Vagina (tissue), 2 donors: Measurements from ENCODE around the gene CFAP46. TPM values are rescaled to one million over a fixed set of nuclear protein-coding genes. Genes with fewer than 3 reads are reported as not detected.

Source experiments
- DNase-seq, 2 donors: peaks; one replicate each; pipeline ENCODE4 v3.0.0-alpha.2; 2017; ENCODE audit errors: extremely low spot score in 2 of 2
- H3K27ac ChIP-seq: fragments of 200-600 bp; sonication (generic); one replicate; pipeline ENCODE4 v1.5.1; 2019
- H3K27me3 ChIP-seq: fragments of 200-600 bp; sonication (generic); one replicate; pipeline ENCODE4 v1.5.1; 2019
- H3K36me3 ChIP-seq, 2 donors: fragments of 200-600 bp; sonication (generic); one replicate each; pipeline ENCODE4 v1.5.1; 2017 to 2019
- H3K4me1 ChIP-seq: fragments of 200-600 bp; sonication (generic); one replicate; pipeline ENCODE4 v1.5.1; 2019
- H3K4me3 ChIP-seq, 2 donors: fragments of 200-600 bp; sonication (generic); 1 replicate in 1 of 2; 2 replicates in 1 of 2; pipeline ENCODE4 v1.5.1; 2016 to 2019
- H3K9me3 ChIP-seq: fragments of 200-600 bp; sonication (generic); one replicate; pipeline ENCODE4 v1.5.1; 2019
- POLR2A ChIP-seq, 2 donors: fragments of 450-650 bp; IDR thresholded peaks; one replicate each; pipeline ENCODE4 v1.6.1; 2017; ENCODE audit warnings: antibody characterized with exemption in 2 of 2, mild to moderate bottlenecking in 2 of 2, moderate library complexity in 2 of 2
- POLR2AphosphoS5 ChIP-seq, 2 donors: sonication (generic); formaldehyde crosslinking; IDR thresholded peaks; one replicate each; pipeline ENCODE4 v1.9.0; 2017; ENCODE audit warnings: antibody characterized with exemption in 2 of 2, mild to moderate bottlenecking in 2 of 2, low read depth in 1 of 2; ENCODE audit not compliant: insufficient read depth in 1 of 2
- intact Hi-C: fragments of 100-400 bp; cut with DNase I; formaldehyde crosslinking; loops from one replicate; pipeline ENCODE4 v1.15.1; 2023
- total RNA-seq: library from RNA; depleted of rRNA; stranded (reverse); fragments of >200 nt; gene quantifications from one replicate; pipeline ENCODE4 v1.2.3, GENCODE V29; 2016
- TF ChIP-seq, protein P1 (sequence below), 3 experiments: fragments of 450-650 bp in 2 of 3; fragments of 200-600 bp in 1 of 3; sonication (generic) in 1 of 3; IDR thresholded peaks; one replicate each; pipeline ENCODE4 v1.5.1; 2017 to 2019; ENCODE audit warnings: antibody characterized with exemption in 3 of 3, mild to moderate bottlenecking in 2 of 3, moderate library complexity in 2 of 3

Gene CFAP46
- total RNA-seq, 1 donor from 2014 or later: not detected

DNA sequence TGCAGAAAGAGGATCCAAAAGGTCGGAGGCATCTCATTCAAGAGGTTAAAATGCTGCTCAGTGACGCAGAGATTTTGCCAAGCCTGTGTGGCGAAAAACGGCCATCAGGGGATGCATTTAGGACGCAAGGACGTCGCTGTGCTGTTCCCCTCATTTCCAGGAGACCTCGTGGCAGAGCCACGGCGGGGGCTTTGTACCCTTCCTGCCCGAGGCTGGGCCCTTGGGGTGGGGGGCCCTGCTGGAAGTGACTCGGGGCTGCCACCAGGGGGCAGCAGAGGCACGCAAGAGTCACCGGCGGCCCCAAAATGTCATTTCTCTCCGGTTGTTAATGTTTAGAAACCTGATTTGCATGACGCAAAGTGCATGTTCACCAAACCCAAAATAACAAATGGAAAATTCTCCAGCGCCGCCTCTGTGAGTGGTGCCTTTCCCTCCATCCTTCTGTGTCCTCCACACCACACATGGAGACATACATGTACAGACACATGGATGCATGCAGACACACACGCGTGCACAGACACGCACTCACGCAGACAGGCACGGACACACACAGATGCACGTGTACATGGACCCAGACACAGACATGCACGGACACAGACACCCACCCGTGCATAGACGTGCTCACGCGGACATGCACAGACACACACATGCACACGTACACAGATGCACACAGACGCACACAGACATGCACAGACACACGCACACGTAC is 105.4 kb downstream of the CFAP46 start:
- no peak overlapping the region for H3K27ac ChIP-seq
- no peaks in the 10 kb centered on the region for H3K4me1 ChIP-seq
- H3K9me3 ChIP-seq: peaks cover 3% of the 10 kb centered on the region
- DNase-seq: peak in 1 of 2 donors; percentile 93
- intact Hi-C loops: no loop called here
- no peaks in the 10 kb centered on the region for H3K27me3 ChIP-seq
- H3K4me3 ChIP-seq: no peak overlapping the region
- TF ChIP-seq POLR2AphosphoS5 (IDR thresholded peaks at IDR 0.05; ENCODE audit: insufficient read depth in 1 of 2, low read depth in 1 of 2): no peak
- TF ChIP-seq, protein P1, sequence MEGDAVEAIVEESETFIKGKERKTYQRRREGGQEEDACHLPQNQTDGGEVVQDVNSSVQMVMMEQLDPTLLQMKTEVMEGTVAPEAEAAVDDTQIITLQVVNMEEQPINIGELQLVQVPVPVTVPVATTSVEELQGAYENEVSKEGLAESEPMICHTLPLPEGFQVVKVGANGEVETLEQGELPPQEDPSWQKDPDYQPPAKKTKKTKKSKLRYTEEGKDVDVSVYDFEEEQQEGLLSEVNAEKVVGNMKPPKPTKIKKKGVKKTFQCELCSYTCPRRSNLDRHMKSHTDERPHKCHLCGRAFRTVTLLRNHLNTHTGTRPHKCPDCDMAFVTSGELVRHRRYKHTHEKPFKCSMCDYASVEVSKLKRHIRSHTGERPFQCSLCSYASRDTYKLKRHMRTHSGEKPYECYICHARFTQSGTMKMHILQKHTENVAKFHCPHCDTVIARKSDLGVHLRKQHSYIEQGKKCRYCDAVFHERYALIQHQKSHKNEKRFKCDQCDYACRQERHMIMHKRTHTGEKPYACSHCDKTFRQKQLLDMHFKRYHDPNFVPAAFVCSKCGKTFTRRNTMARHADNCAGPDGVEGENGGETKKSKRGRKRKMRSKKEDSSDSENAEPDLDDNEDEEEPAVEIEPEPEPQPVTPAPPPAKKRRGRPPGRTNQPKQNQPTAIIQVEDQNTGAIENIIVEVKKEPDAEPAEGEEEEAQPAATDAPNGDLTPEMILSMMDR (IDR thresholded peaks at IDR 0.05): peak; percentile 76 to 96 (median 91)
- no peaks in the 10 kb centered on the region for H3K36me3 ChIP-seq

DNA sequence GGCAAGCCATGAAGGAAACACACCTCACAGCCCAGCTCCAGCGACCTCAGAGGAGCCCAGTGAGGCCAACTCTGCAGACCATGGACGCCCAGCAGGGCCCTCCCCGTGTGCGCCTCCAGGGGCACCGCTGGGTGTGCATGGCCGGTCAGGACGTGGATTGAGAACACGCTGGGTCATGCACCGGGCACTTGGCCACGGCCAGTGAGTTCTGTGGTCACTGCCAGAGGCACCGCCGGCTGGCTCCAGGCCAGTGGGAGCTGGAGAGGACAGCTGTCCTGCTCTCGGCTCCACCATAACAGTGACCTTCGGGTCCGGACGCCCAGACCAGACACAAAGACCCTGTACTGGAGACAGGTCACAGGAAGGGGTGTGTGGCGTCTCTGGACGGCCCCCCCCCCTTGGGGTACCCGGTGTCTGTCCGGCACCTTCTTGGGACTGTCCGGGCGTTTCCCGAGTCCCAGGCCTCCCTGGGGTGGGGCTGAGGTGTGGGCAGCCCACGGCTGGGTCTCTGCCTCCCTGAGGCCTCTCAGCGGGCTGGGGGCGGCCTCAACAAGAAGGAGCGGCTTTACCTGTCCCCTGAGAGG is 106.0 kb downstream of the CFAP46 start:
- H3K9me3 ChIP-seq: no peaks in the 10 kb centered on the region
- H3K27me3 ChIP-seq: no peaks in the 10 kb centered on the region
- no peak overlapping the region for H3K27ac ChIP-seq
- no peaks in the 10 kb centered on the region for H3K36me3 ChIP-seq
- no peak for DNase-seq
- H3K4me3 ChIP-seq: no peak overlapping the region
- intact Hi-C loops: no loop called here
- no peak for TF ChIP-seq POLR2AphosphoS5 (IDR thresholded peaks at IDR 0.05; ENCODE audit: insufficient read depth in 1 of 2, low read depth in 1 of 2)
- TF ChIP-seq POLR2A (IDR thresholded peaks at IDR 0.05): no peak
- TF ChIP-seq, protein P1 (IDR thresholded peaks at IDR 0.05): no peak
- H3K4me1 ChIP-seq: no peaks in the 10 kb centered on the region

DNA sequence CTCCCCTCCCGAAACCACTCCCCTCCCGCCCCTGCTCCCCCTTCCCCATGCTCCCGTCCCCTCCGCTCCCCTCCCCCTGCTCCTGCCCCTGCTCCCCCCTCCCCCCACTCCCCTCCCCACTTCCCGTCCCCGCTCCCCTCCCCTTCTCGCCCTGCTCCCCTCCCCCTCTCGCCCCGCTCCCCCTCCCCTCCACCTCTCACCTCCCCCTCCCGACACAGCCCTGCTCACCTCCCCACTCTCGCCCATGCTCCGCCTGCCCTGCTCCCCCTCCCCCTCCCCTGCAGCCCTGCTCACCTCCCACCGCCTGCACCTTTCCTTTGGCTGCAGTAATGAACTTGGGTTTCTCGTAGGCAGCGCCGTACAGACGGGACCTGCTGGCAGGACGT is 106.5 kb downstream of the CFAP46 start:
- H3K27ac ChIP-seq: no peak overlapping the region
- no peak for DNase-seq
- intact Hi-C loops: no loop called here
- H3K4me3 ChIP-seq: no peak overlapping the region
- H3K9me3 ChIP-seq: no peaks in the 10 kb centered on the region
- no peaks in the 10 kb centered on the region for H3K36me3 ChIP-seq
- H3K4me1 ChIP-seq: no peaks in the 10 kb centered on the region
- no peak for TF ChIP-seq POLR2A (IDR thresholded peaks at IDR 0.05)
- no peaks in the 10 kb centered on the region for H3K27me3 ChIP-seq

DNA sequence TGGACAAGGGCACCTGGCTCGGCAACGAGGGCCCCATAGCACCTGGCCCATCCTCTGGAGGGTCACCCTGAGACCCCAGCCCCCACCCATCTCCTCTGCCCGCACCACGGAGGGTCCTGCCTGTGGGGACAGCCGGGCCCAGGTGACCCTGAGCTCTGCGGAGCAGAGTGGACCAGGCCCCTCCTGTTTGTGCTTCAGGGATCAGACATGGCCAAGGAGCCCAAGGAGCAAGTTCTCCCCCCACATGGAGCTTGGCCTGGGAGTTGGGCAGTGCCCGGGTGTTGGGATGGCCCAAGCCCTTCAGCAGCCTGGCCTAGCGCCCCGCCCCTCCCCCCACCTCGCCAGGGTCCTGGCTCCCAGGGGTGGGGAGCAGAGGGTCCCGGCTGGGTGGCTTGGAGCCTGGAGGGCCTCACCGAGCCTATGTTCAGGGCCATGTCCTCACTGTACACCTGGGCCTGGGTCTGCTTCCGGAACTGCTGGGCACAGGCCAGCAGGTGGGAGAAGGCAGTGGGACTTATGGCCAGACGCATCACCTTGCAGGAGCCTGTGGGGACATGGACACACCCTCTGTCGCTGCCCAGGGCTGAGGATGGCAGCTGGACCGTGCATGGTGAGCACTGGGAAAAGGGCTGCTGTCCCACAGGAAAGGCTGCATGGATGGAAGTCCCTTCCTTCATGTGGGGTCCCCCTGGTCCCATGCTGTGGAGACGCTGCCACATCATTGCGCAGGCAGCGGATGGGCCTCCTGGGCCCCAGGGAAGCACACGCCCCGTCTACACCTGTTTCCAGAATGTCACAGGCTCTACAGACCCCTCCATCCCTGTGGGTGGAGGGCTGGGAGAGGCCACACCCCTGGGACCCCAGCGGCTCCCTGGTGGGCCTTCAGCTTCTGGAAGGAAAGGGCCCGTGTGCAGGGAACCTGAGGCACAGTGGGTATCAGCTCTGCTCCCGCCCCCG is 107.2 kb downstream of the CFAP46 start:
- Histone ChIP-seq H3K4me1 (no peaks in the 10 kb centered on the region), H3K9me3 (no peaks in the 10 kb centered on the region), H3K4me3 (no peak overlapping the region), H3K27me3 (no peaks in the 10 kb centered on the region), H3K27ac (no peak overlapping the region), H3K36me3 (no peaks in the 10 kb centered on the region)
- TF ChIP-seq POLR2AphosphoS5 (IDR thresholded peaks at IDR 0.05; ENCODE audit: insufficient read depth in 1 of 2, low read depth in 1 of 2): no peak
- DNase-seq: peak in 1 of 2 donors; percentile 93
- intact Hi-C loops: no loop called here

DNA sequence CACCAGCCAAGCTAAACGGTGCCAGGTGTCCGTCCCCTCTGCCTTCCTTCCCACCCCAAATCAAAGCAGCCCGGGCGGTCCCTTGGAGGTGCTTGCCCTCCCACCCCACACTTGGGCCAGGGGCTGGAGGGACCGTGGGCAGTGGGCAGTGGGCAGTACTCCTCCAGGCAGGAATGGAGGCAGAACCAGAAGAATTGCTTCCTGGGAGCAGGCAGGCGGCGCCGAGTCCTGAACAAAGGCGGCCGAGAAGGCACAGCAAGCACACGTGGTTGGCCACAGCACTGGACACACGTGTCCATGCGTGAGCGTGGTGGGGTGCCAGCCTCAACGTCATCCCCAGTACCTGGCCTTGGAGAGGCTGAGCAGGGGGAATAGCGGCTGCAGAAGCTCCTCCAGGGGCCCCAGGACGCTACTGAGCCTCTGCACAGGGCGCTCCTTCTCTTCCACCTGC is 108.0 kb downstream of the CFAP46 start:
- no peaks in the 10 kb centered on the region for H3K9me3 ChIP-seq
- H3K4me1 ChIP-seq: no peaks in the 10 kb centered on the region
- no peaks in the 10 kb centered on the region for H3K36me3 ChIP-seq
- H3K4me3 ChIP-seq: no peak overlapping the region
- intact Hi-C loops: no loop called here
- H3K27ac ChIP-seq: no peak overlapping the region
- TF ChIP-seq POLR2A (IDR thresholded peaks at IDR 0.05): no peak
- TF ChIP-seq, protein P1 (IDR thresholded peaks at IDR 0.05): no peak
- no peak for TF ChIP-seq POLR2AphosphoS5 (IDR thresholded peaks at IDR 0.05; ENCODE audit: insufficient read depth in 1 of 2, low read depth in 1 of 2)
- no peak for DNase-seq
- H3K27me3 ChIP-seq: no peaks in the 10 kb centered on the region
